KMS-11 (cell line): ENCODE measurements around the gene EIPR1.

Source experiments
- H2AFZ ChIP-seq: fragments of 200-600 bp; sonication (generic); 2 replicates; pipeline ENCODE4 v1.6.1; 2016; ENCODE audit warnings: antibody characterized with exemption, mixed run types, low read depth
- H3K27ac ChIP-seq: fragments of 200-600 bp; sonication (generic); 2 replicates; pipeline ENCODE4 v1.6.1; 2016; ENCODE audit warnings: mild to moderate bottlenecking, mixed run types
- H3K27me3 ChIP-seq: fragments of 200-600 bp; sonication (generic); 2 replicates; pipeline ENCODE4 v1.6.1; 2017; ENCODE audit warnings: mild to moderate bottlenecking, low read depth, mixed run types, moderate library complexity; ENCODE audit not compliant: insufficient read depth
- H3K36me3 ChIP-seq: fragments of 200-600 bp; sonication (generic); 2 replicates; pipeline ENCODE4 v1.6.1; 2017; ENCODE audit warnings: mild to moderate bottlenecking, mixed run types; ENCODE audit not compliant: insufficient read depth
- H3K4me1 ChIP-seq: fragments of 200-600 bp; sonication (generic); 2 replicates; pipeline ENCODE4 v1.6.1; 2016; ENCODE audit warnings: mild to moderate bottlenecking, low read depth, mixed run types; ENCODE audit not compliant: poor library complexity, severe bottlenecking
- H3K4me2 ChIP-seq: fragments of 200-600 bp; sonication (generic); 2 replicates; pipeline ENCODE4 v1.7.0; 2016; ENCODE audit warnings: mild to moderate bottlenecking, mixed run types
- H3K4me3 ChIP-seq: fragments of 200-600 bp; sonication (generic); IDR thresholded peaks from 2 replicates; pipeline ENCODE4 v1.6.1; 2017; ENCODE audit warnings: low read depth, low read length, mixed read lengths; ENCODE audit not compliant: insufficient read depth
- H3K79me2 ChIP-seq: fragments of 200-600 bp; sonication (generic); 2 replicates; pipeline ENCODE4 v1.6.1; 2016; ENCODE audit warnings: low read depth, mixed run types; ENCODE audit not compliant: insufficient read depth
- H3K9ac ChIP-seq: fragments of 200-600 bp; sonication (generic); 2 replicates; pipeline ENCODE4 v1.6.1; 2016; ENCODE audit warnings: mild to moderate bottlenecking, mixed run types
- H4K20me1 ChIP-seq: fragments of 200-600 bp; sonication (generic); 2 replicates; pipeline ENCODE4 v1.6.1; 2016; ENCODE audit warnings: mild to moderate bottlenecking, mixed run types; ENCODE audit not compliant: insufficient read depth
- TF ChIP-seq, protein P1 (sequence below): fragments of 200-600 bp; sonication (generic); conservative IDR thresholded peaks from 2 replicates; pipeline ENCODE4 v1.6.1; 2017; ENCODE audit warnings: low read depth, mild to moderate bottlenecking, antibody characterized with exemption, low read length, moderate library complexity, mixed read lengths

The EIPR1 gene

DNA sequence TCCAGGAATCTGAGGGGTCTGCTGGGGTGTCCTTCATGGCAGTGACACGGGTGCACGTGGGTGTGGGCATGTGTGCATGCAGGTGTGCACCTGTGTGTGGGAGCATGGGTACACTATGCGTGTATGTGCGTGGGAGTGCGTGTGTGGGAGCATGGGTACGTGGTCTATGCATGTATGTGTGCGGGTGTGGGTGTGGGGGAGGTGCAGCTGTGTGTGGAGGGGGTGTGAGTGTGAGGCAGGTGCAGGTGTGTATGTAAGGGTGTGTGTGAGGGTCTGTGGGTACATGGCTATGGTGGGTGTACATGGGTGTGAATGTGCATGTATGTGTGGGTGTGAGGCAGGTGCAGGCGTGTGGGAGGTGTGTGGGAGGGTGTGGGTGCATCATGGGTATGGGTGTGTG, 36.3 kb downstream of the EIPR1 start:
- Histone ChIP-seq H3K27me3 (no peaks in the 10 kb centered on the region), H3K9ac (no peak overlapping the region), H4K20me1 (no peaks in the 10 kb centered on the region), H3K79me2 (no peaks in the 10 kb centered on the region), H3K4me1 (no peaks in the 10 kb centered on the region), H3K4me2 (no peak overlapping the region), H2AFZ (no peak overlapping the region), H3K4me3 (no peak overlapping the region), H3K27ac (no peak overlapping the region), H3K36me3 (no peaks in the 10 kb centered on the region)
- TF ChIP-seq, protein P1, sequence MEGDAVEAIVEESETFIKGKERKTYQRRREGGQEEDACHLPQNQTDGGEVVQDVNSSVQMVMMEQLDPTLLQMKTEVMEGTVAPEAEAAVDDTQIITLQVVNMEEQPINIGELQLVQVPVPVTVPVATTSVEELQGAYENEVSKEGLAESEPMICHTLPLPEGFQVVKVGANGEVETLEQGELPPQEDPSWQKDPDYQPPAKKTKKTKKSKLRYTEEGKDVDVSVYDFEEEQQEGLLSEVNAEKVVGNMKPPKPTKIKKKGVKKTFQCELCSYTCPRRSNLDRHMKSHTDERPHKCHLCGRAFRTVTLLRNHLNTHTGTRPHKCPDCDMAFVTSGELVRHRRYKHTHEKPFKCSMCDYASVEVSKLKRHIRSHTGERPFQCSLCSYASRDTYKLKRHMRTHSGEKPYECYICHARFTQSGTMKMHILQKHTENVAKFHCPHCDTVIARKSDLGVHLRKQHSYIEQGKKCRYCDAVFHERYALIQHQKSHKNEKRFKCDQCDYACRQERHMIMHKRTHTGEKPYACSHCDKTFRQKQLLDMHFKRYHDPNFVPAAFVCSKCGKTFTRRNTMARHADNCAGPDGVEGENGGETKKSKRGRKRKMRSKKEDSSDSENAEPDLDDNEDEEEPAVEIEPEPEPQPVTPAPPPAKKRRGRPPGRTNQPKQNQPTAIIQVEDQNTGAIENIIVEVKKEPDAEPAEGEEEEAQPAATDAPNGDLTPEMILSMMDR = no peak

- no peak overlapping the region for H3K4me2 ChIP-seq
- no peaks in the 10 kb centered on the region for H3K27me3 ChIP-seq
- H4K20me1 ChIP-seq = no peaks in the 10 kb centered on the region
- no peak overlapping the region for H3K4me3 ChIP-seq
- TF ChIP-seq, protein P1 = no peak
- no peak overlapping the region for H2AFZ ChIP-seq
- no peak overlapping the region for H3K9ac ChIP-seq
- no peaks in the 10 kb centered on the region for H3K79me2 ChIP-seq
- no peaks in the 10 kb centered on the region for H3K36me3 ChIP-seq
- H3K27ac ChIP-seq = no peak overlapping the region
- no peaks in the 10 kb centered on the region for H3K4me1 ChIP-seq
Measured at GRCh38 chr2:3340144-3340543, 37.5 kb downstream of the EIPR1 start.

DNA sequence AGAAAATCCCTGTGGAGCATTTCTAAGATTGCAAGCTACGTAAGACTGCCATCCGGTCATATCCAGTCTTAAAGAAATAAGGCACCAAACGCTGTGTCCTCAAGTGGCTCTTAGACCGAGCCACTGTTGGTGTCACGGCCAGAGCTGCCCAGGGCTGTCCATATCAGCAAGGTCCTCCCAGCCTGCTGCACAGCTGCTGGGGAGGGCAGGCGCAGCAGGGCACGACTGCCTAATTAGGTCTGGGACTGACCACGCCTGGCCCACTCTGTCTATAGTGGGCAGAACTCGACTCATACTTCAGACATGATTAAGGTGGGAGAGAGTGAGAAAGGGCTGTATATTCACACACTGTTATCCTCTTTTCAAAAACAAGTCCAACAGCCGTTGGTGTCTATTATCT, 39.3 kb downstream of the EIPR1 start:
- H3K79me2 ChIP-seq = no peaks in the 10 kb centered on the region
- no peak overlapping the region for H3K4me2 ChIP-seq
- H2AFZ ChIP-seq = no peak overlapping the region
- H3K4me1 ChIP-seq = no peaks in the 10 kb centered on the region
- H4K20me1 ChIP-seq = no peaks in the 10 kb centered on the region
- TF ChIP-seq, protein P1 = no peak
- H3K9ac ChIP-seq = no peak overlapping the region
- no peaks in the 10 kb centered on the region for H3K27me3 ChIP-seq
- no peak overlapping the region for H3K4me3 ChIP-seq
- no peaks in the 10 kb centered on the region for H3K36me3 ChIP-seq
- H3K27ac ChIP-seq = no peak overlapping the region

DNA sequence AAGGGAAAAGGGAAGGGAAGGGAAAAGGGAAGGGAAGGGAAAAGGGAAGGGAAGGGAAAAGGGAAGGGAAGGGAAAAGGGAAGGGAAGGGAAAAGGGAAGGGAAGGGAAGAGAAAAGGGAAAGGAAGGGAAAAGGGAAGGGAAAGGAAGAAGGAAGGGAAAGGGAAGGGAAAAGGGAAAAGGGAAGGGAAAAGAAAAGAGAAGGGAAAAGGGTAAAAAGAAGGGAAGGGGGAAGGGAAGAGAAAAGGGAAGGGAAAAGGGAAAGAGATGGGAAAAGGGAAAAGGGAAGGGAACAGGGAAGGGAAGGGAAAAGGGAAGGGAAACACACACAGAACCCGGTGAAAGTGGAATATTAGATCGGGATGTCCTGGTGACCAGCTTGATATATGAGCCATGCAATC, 40.8 kb downstream of the EIPR1 start:
- no peaks in the 10 kb centered on the region for H3K27me3 ChIP-seq
- H2AFZ ChIP-seq = no peak overlapping the region
- H3K27ac ChIP-seq = no peak overlapping the region
- no peak overlapping the region for H3K4me3 ChIP-seq
- H3K9ac ChIP-seq = no peak overlapping the region
- H4K20me1 ChIP-seq = no peaks in the 10 kb centered on the region
- H3K36me3 ChIP-seq = no peaks in the 10 kb centered on the region
- H3K4me1 ChIP-seq = no peaks in the 10 kb centered on the region
- H3K4me2 ChIP-seq = no peak overlapping the region
- no peaks in the 10 kb centered on the region for H3K79me2 ChIP-seq
- TF ChIP-seq, protein P1 = no peak
